Mesothelial cell of epicardium (in vitro differentiated cells): ENCODE data around the gene PROSER1. TPM values are rescaled to one million over a fixed set of nuclear protein-coding genes. Genes with fewer than 3 reads are reported as not detected.

Experiments
- DNase-seq, 2 experiments: peaks; one replicate each; pipeline ENCODE4 v3.0.0; 2021; ENCODE audit warnings: low spot score in 2 of 2; ENCODE audit not compliant: unreplicated experiment in 2 of 2
- H3K27ac Mint-ChIP-seq: 2 replicates; pipeline ENCODE4 v1.8.0; 2021; ENCODE audit warnings: mixed read lengths
- H3K27me3 Mint-ChIP-seq: 2 replicates; pipeline ENCODE4 v1.8.0; 2021; ENCODE audit warnings: low read depth, mixed read lengths
- H3K36me3 Mint-ChIP-seq: 2 replicates; pipeline ENCODE4 v1.8.0; 2021; ENCODE audit warnings: mixed read lengths
- H3K4me1 Mint-ChIP-seq: 2 replicates; pipeline ENCODE4 v1.8.0; 2021; ENCODE audit warnings: mixed read lengths
- H3K4me3 Mint-ChIP-seq: 2 replicates; pipeline ENCODE4 v1.8.0; 2021; ENCODE audit warnings: mild to moderate bottlenecking, moderate library complexity, mixed read lengths
- H3K9me3 Mint-ChIP-seq: 2 replicates; pipeline ENCODE4 v1.8.0; 2021; ENCODE audit warnings: mixed read lengths
- CTCF ChIP-seq: fragments of 200-600 bp; sonication (generic); IDR thresholded peaks from one replicate; pipeline ENCODE4 v1.5.0; 2021; ENCODE audit warnings: antibody characterized with exemption; ENCODE audit not compliant: unreplicated experiment
- total RNA-seq: library from RNA; stranded (reverse); gene quantifications from 3 replicates; pipeline ENCODE4 v1.2.1, GENCODE V29; 2021

PROSER1 gene
- total RNA-seq, 1 donor from 2014 or later = 58.8 TPM

- DNase-seq = no peak
- Mint-ChIP-seq H3K36me3 (peaks cover 30% of the 10 kb centered on the region), H3K27ac (peak overlapping the region; percentile 76), H3K9me3 (no peaks in the 10 kb centered on the region), H3K27me3 (no peaks in the 10 kb centered on the region), H3K4me3 (no peak overlapping the region), H3K4me1 (peaks cover 17% of the 10 kb centered on the region)
- TF ChIP-seq CTCF = no peak
Measured at GRCh38 chr13:39023761-39024160, 14.1 kb downstream of the PROSER1 start.

GRCh38 chr13:39023316-39023715 lies 14.6 kb downstream of the PROSER1 start:
- H3K4me1 Mint-ChIP-seq = peaks cover 17% of the 10 kb centered on the region
- no peak overlapping the region for H3K4me3 Mint-ChIP-seq
- H3K27ac Mint-ChIP-seq = peak overlapping the region; percentile 76

DNA sequence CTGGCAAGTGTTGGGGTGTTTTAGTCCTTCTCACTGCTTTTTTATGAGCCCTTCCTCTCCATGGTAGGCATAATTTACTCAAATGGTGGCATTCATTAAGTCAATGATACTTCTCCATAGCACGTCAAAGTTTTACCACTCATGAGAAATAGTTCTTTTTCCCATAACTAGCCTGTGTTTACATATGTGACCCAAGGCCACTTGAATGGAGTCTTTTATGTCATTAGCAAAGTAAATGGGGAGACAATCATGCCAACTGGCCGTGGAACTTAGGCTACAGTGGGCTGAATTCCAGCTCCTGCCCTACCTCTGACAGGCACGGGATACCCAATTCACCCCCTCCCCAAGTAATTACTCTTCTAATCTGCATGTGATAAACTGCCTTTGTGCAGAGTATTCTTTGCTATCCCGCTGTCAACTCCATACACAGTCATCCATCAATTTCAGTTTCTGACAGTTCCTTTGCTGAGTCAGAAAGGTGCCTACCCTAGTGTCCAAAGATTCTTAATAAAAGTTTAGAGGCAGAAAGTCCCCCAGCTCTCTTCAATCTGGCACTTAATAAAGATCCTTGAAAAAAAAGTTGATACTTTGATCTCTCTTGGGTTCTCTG lies 16.9 kb downstream of the PROSER1 start:
- no peak for DNase-seq
- peaks cover 24% of the 10 kb centered on the region for H3K36me3 Mint-ChIP-seq
- H3K9me3 Mint-ChIP-seq = no peaks in the 10 kb centered on the region
- H3K27ac Mint-ChIP-seq = no peak overlapping the region
- no peak overlapping the region for H3K4me3 Mint-ChIP-seq
- H3K4me1 Mint-ChIP-seq = peaks cover 17% of the 10 kb centered on the region
- H3K27me3 Mint-ChIP-seq = no peaks in the 10 kb centered on the region
- TF ChIP-seq CTCF = no peak

More at GRCh38 chr13:39023316-39023715, 14.6 kb downstream of the PROSER1 start:
- H3K27me3 Mint-ChIP-seq = no peaks in the 10 kb centered on the region
- no peak for DNase-seq
- H3K36me3 Mint-ChIP-seq = peaks cover 30% of the 10 kb centered on the region
- no peaks in the 10 kb centered on the region for H3K9me3 Mint-ChIP-seq
- TF ChIP-seq CTCF = no peak

DNA sequence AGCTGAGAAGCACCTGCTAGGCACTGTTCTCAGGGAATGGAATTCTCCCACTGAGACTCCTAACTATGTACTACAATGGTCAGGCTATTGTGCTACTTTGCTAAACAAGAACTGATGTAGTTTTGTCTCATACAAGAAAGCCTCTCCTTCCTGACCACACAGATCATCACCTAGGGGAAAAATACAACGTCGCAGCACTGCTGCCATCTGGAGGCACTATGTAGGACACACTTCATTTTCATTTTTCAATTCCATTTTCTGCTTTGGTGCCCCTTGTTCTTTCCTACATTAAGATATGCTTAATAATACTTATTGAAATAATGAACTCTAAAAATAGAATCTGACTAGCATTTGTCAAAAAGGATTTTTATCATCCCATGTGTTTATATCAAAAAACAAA lies 21.1 kb downstream of the PROSER1 start:
- peak; percentile 37 for TF ChIP-seq CTCF
- H3K4me3 Mint-ChIP-seq = no peak overlapping the region
- H3K36me3 Mint-ChIP-seq = peaks cover 41% of the 10 kb centered on the region
- no peaks in the 10 kb centered on the region for H3K27me3 Mint-ChIP-seq
- no peak overlapping the region for H3K27ac Mint-ChIP-seq
- no peaks in the 10 kb centered on the region for H3K4me1 Mint-ChIP-seq
- no peak for DNase-seq
- H3K9me3 Mint-ChIP-seq = no peaks in the 10 kb centered on the region

DNA sequence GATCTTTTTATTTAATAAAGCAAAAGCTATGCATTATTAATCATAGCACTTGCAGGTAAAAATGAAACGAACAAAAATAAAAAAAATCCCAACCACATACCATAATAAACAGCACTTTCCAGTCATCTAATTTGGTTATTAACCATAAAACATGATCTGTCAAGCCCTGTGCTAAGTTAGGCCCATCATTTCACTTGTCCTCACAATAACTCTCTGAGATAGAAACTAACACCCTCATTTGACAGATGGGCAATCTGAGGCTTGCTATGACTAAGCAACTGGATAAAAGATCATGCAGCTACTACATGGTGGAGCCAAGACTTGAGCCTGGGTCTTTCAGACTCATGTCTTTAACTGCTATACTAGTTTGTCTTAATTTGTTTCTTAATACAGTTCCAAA lies 21.8 kb downstream of the PROSER1 start:
- Mint-ChIP-seq H3K4me3 (no peak overlapping the region), H3K27me3 (no peaks in the 10 kb centered on the region), H3K36me3 (peaks cover 44% of the 10 kb centered on the region), H3K27ac (no peak overlapping the region), H3K9me3 (no peaks in the 10 kb centered on the region), H3K4me1 (no peaks in the 10 kb centered on the region)
- DNase-seq = no peak
- no peak for TF ChIP-seq CTCF

- Mint-ChIP-seq H3K9me3 (no peaks in the 10 kb centered on the region), H3K27ac (no peak overlapping the region), H3K4me3 (no peak overlapping the region), H3K27me3 (no peaks in the 10 kb centered on the region), H3K4me1 (no peaks in the 10 kb centered on the region), H3K36me3 (peaks cover 47% of the 10 kb centered on the region)
- no peak for DNase-seq
- no peak for TF ChIP-seq CTCF
Measured at GRCh38 chr13:39013462-39013861, 24.4 kb downstream of the PROSER1 start.
